SK-N-SH (cell line): ENCODE results near the gene UPK1A.

Experiments
- POLR2AphosphoS5 ChIP-seq: IDR thresholded peaks from 2 replicates; pipeline ENCODE4 v1.6.1; 2012; ENCODE audit warnings: low read depth, low read length
- SMC3 ChIP-seq: IDR thresholded peaks from 2 replicates; pipeline ENCODE4 v1.6.1; 2012; ENCODE audit warnings: low read depth, low read length, improper control_type of control experiment
- USF2 ChIP-seq: fragments of 150-350 bp; IDR thresholded peaks from 2 replicates; pipeline ENCODE4 v1.6.1; 2017; ENCODE audit warnings: antibody characterized with exemption, low read length, low read depth, borderline replicate concordance
- ZBTB33 ChIP-seq: IDR thresholded peaks from 2 replicates; pipeline ENCODE4 v1.4.0; 2012; ENCODE audit warnings: low read depth, borderline replicate concordance
- TF ChIP-seq, protein P1 (sequence below): fragments of 200-600 bp; sonication (generic); IDR thresholded peaks from 2 replicates; pipeline ENCODE4 v1.6.1; 2017; ENCODE audit warnings: antibody characterized with exemption, mild to moderate bottlenecking, moderate library complexity

- TF ChIP-seq, protein P1, sequence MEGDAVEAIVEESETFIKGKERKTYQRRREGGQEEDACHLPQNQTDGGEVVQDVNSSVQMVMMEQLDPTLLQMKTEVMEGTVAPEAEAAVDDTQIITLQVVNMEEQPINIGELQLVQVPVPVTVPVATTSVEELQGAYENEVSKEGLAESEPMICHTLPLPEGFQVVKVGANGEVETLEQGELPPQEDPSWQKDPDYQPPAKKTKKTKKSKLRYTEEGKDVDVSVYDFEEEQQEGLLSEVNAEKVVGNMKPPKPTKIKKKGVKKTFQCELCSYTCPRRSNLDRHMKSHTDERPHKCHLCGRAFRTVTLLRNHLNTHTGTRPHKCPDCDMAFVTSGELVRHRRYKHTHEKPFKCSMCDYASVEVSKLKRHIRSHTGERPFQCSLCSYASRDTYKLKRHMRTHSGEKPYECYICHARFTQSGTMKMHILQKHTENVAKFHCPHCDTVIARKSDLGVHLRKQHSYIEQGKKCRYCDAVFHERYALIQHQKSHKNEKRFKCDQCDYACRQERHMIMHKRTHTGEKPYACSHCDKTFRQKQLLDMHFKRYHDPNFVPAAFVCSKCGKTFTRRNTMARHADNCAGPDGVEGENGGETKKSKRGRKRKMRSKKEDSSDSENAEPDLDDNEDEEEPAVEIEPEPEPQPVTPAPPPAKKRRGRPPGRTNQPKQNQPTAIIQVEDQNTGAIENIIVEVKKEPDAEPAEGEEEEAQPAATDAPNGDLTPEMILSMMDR = no peak
- no peak for TF ChIP-seq SMC3
- TF ChIP-seq ZBTB33 = no peak
- no peak for TF ChIP-seq USF2
- no peak for TF ChIP-seq POLR2AphosphoS5
These were observed 9.3 kb downstream of the UPK1A start for GRCh38 chr19:35675589-35676140.
